Mesendoderm (in vitro differentiated cells): ENCODE data around the gene PIAS1.
A peak's percentile ranks its signal among the peaks of the same experiment; 100 is the strongest.

Experiments
- DNase-seq: peaks from one replicate; pipeline ENCODE4 v3.0.0; 2013
- H2AK5ac ChIP-seq: 2 replicates; pipeline ENCODE4 v1.6.1; 2013; ENCODE audit warnings: low read length, inconsistent platforms
- H2BK120ac ChIP-seq: 2 replicates; pipeline ENCODE4 v1.6.1; 2013; ENCODE audit warnings: low read depth, mild to moderate bottlenecking, low read length, moderate library complexity, mixed read lengths
- H2BK15ac ChIP-seq: replicated peaks from 2 replicates; pipeline ENCODE4 v1.6.1; 2013; ENCODE audit warnings: low read depth, mild to moderate bottlenecking, moderate library complexity
- H2BK5ac ChIP-seq: 2 replicates; pipeline ENCODE4 v1.6.1; 2013; ENCODE audit warnings: low read length, inconsistent platforms
- H3K18ac ChIP-seq: 2 replicates; pipeline ENCODE4 v1.6.1; 2013; ENCODE audit warnings: mild to moderate bottlenecking, low read length, mixed read lengths
- H3K23ac ChIP-seq: one replicate; pipeline ENCODE4 v1.6.1; 2013; ENCODE audit warnings: low read length
- H3K27ac ChIP-seq: 2 replicates; pipeline ENCODE4 v1.5.1; 2013; ENCODE audit warnings: low read depth, mild to moderate bottlenecking, inconsistent platforms, low read length, moderate library complexity
- H3K27me3 ChIP-seq: 2 replicates; pipeline ENCODE4 v1.6.1; 2013; ENCODE audit warnings: low read length, control low read depth, mild to moderate bottlenecking, inconsistent platforms; ENCODE audit not compliant: insufficient read depth, poor library complexity
- H3K36me3 ChIP-seq: 2 replicates; pipeline ENCODE4 v1.6.1; 2013; ENCODE audit warnings: low read length, inconsistent platforms; ENCODE audit not compliant: control insufficient read depth, insufficient read depth
- H3K4ac ChIP-seq: one replicate; pipeline ENCODE4 v1.6.1; 2013; ENCODE audit warnings: low read depth, mild to moderate bottlenecking, low read length, moderate library complexity
- H3K4me1 ChIP-seq: 2 replicates; pipeline ENCODE4 v1.6.1; 2013; ENCODE audit warnings: low read depth, low read length, inconsistent platforms; ENCODE audit not compliant: control insufficient read depth
- H3K4me2 ChIP-seq: 2 replicates; pipeline ENCODE4 v1.6.1; 2013; ENCODE audit warnings: low read length
- H3K4me3 ChIP-seq: 2 replicates; pipeline ENCODE4 v1.5.1; 2013; ENCODE audit warnings: mild to moderate bottlenecking, low read length
- H3K56ac ChIP-seq: one replicate; pipeline ENCODE4 v1.6.1; 2013; ENCODE audit warnings: low read length
- H3K79me1 ChIP-seq: 2 replicates; pipeline ENCODE4 v1.6.1; 2013; ENCODE audit warnings: low read length, inconsistent platforms
- H3K79me2 ChIP-seq: 2 replicates; pipeline ENCODE4 v1.6.1; 2013; ENCODE audit warnings: mild to moderate bottlenecking, low read length; ENCODE audit not compliant: control insufficient read depth, insufficient read depth
- H3K9ac ChIP-seq: 2 replicates; pipeline ENCODE4 v1.6.1; 2013; ENCODE audit warnings: low read length, inconsistent platforms
- H4K5ac ChIP-seq: one replicate; pipeline ENCODE4 v1.6.1; 2013; ENCODE audit warnings: low read length
- H4K8ac ChIP-seq: one replicate; pipeline ENCODE4 v1.6.1; 2013; ENCODE audit warnings: low read depth, mild to moderate bottlenecking, control low read depth, low read length, moderate library complexity
- WGBS: extraction: QIAGEN DNeasy Blood & Tissue Kit; methylation state at CpG from one replicate; pipeline ENCODE4 v1.1.7; 2013; ENCODE audit warnings: low lambda C conversion rate, missing lambda C conversion rate; ENCODE audit not compliant: insufficient coverage; ENCODE audit errors: extremely low coverage; 5-methylcytosine and 5-hydroxymethylcytosine counted together

The PIAS1 gene

GRCh38 chr15:68100194-68100593 is 46.1 kb downstream of the PIAS1 start:
- Histone ChIP-seq H2BK15ac (no peak overlapping the region), H3K4ac (no peak overlapping the region), H3K9ac (no peak overlapping the region), H4K8ac (peak overlapping the region; percentile 76), H3K4me3 (no peak overlapping the region), H3K27ac (no peak overlapping the region), H3K18ac (no peak overlapping the region), H4K5ac (no peak overlapping the region), H3K79me2 (peaks cover 1% of the 10 kb centered on the region), H3K4me1 (no peaks in the 10 kb centered on the region), H3K56ac (no peak overlapping the region), H3K27me3 (no peaks in the 10 kb centered on the region), H3K23ac (no peak overlapping the region), H3K79me1 (peaks cover 1% of the 10 kb centered on the region), H3K36me3 (no peaks in the 10 kb centered on the region), H2BK120ac (no peak overlapping the region), H3K4me2 (no peak overlapping the region), H2BK5ac (no peak overlapping the region), H2AK5ac (no peak overlapping the region)
- WGBS, result no CpG with 5 or more reads among the region's 2 CpGs
- DNase-seq, result no peak

GRCh38 chr15:68103603-68104002 is 49.5 kb downstream of the PIAS1 start:
- Histone ChIP-seq H3K36me3 (no peaks in the 10 kb centered on the region), H3K23ac (no peak overlapping the region), H3K4ac (no peak overlapping the region), H3K56ac (no peak overlapping the region), H3K4me3 (no peak overlapping the region), H3K27ac (no peak overlapping the region), H2BK120ac (no peak overlapping the region), H4K8ac (no peak overlapping the region), H3K79me2 (peaks cover 1% of the 10 kb centered on the region), H3K18ac (no peak overlapping the region), H2BK15ac (no peak overlapping the region), H3K27me3 (no peaks in the 10 kb centered on the region), H3K9ac (no peak overlapping the region), H3K4me2 (no peak overlapping the region), H3K4me1 (peaks cover 4% of the 10 kb centered on the region), H3K79me1 (peaks cover 2% of the 10 kb centered on the region), H4K5ac (no peak overlapping the region), H2AK5ac (no peak overlapping the region), H2BK5ac (no peak overlapping the region)
- WGBS, result no CpG with 5 or more reads among the region's 6 CpGs
- DNase-seq, result no peak

- Histone ChIP-seq H2BK5ac (no peak overlapping the region), H3K4me2 (no peak overlapping the region), H2BK15ac (no peak overlapping the region), H3K79me1 (peaks cover 2% of the 10 kb centered on the region), H3K9ac (no peak overlapping the region), H4K5ac (no peak overlapping the region), H2BK120ac (no peak overlapping the region), H2AK5ac (no peak overlapping the region), H3K56ac (no peak overlapping the region), H3K18ac (no peak overlapping the region), H3K4me3 (no peak overlapping the region), H3K4me1 (peaks cover 4% of the 10 kb centered on the region), H3K27me3 (no peaks in the 10 kb centered on the region), H3K36me3 (no peaks in the 10 kb centered on the region), H3K27ac (no peak overlapping the region), H4K8ac (no peak overlapping the region), H3K4ac (no peak overlapping the region), H3K23ac (no peak overlapping the region), H3K79me2 (no peaks in the 10 kb centered on the region)
- peak; percentile 74 for DNase-seq
- WGBS, result no CpG with 5 or more reads among the region's 4 CpGs
Measured at GRCh38 chr15:68106656-68107055, 52.5 kb downstream of the PIAS1 start.

- Histone ChIP-seq H3K4me1 (peaks cover 4% of the 10 kb centered on the region), H2BK120ac (no peak overlapping the region), H3K4ac (no peak overlapping the region), H3K23ac (no peak overlapping the region), H2AK5ac (no peak overlapping the region), H3K27me3 (no peaks in the 10 kb centered on the region), H3K36me3 (no peaks in the 10 kb centered on the region), H3K18ac (no peak overlapping the region), H2BK5ac (no peak overlapping the region), H3K79me1 (peaks cover 2% of the 10 kb centered on the region), H3K27ac (no peak overlapping the region), H4K5ac (no peak overlapping the region), H3K4me3 (no peak overlapping the region), H3K79me2 (no peaks in the 10 kb centered on the region), H4K8ac (no peak overlapping the region), H3K9ac (no peak overlapping the region), H3K56ac (no peak overlapping the region), H2BK15ac (no peak overlapping the region), H3K4me2 (no peak overlapping the region)
- peak; percentile 11 for DNase-seq
Measured at GRCh38 chr15:68107142-68107541, 53.0 kb downstream of the PIAS1 start.

- Histone ChIP-seq H2BK15ac (no peak overlapping the region), H3K23ac (no peak overlapping the region), H3K27ac (no peak overlapping the region), H3K4ac (no peak overlapping the region), H4K5ac (no peak overlapping the region), H4K8ac (no peak overlapping the region), H2BK120ac (no peak overlapping the region), H2AK5ac (no peak overlapping the region), H3K9ac (no peak overlapping the region), H3K4me3 (no peak overlapping the region), H3K79me2 (no peaks in the 10 kb centered on the region), H3K36me3 (no peaks in the 10 kb centered on the region), H3K4me2 (no peak overlapping the region), H3K56ac (no peak overlapping the region), H2BK5ac (no peak overlapping the region), H3K4me1 (no peaks in the 10 kb centered on the region), H3K79me1 (peaks cover 4% of the 10 kb centered on the region), H3K18ac (no peak overlapping the region), H3K27me3 (no peaks in the 10 kb centered on the region)
- no CpG with 5 or more reads among the region's 3 CpGs for WGBS
- no peak for DNase-seq
Measured at GRCh38 chr15:68112706-68113105, 58.6 kb downstream of the PIAS1 start.

GRCh38 chr15:68113273-68113672 is 59.2 kb downstream of the PIAS1 start:
- no peaks in the 10 kb centered on the region for H3K36me3 ChIP-seq
- H3K56ac ChIP-seq, result no peak overlapping the region
- no peak overlapping the region for H2BK15ac ChIP-seq
- H3K18ac ChIP-seq, result no peak overlapping the region
- no peak overlapping the region for H3K4ac ChIP-seq
- no peak overlapping the region for H3K23ac ChIP-seq
- H3K4me2 ChIP-seq, result no peak overlapping the region
- no peak overlapping the region for H4K5ac ChIP-seq
- no peaks in the 10 kb centered on the region for H3K4me1 ChIP-seq
- no peak overlapping the region for H2AK5ac ChIP-seq
- H4K8ac ChIP-seq, result no peak overlapping the region
- no peak overlapping the region for H2BK120ac ChIP-seq
- H3K79me2 ChIP-seq, result no peaks in the 10 kb centered on the region
- H3K4me3 ChIP-seq, result no peak overlapping the region
- H3K27ac ChIP-seq, result no peak overlapping the region
- H3K9ac ChIP-seq, result no peak overlapping the region
- no peak for DNase-seq
- H3K79me1 ChIP-seq, result peaks cover 2% of the 10 kb centered on the region
- H3K27me3 ChIP-seq, result no peaks in the 10 kb centered on the region
- no peak overlapping the region for H2BK5ac ChIP-seq
